Measurements from ENCODE around the gene DTNBP1. TPM values are rescaled to one million over a fixed set of nuclear protein-coding genes. Genes with fewer than 3 reads are reported as not detected.

The DTNBP1 gene
- total and polyA plus RNA-seq, 2 of the 8 experiments (the other 6 are each of a cell fraction or from before 2014, with no cell fraction given), result 13.5 to 22.1 TPM

DNA sequence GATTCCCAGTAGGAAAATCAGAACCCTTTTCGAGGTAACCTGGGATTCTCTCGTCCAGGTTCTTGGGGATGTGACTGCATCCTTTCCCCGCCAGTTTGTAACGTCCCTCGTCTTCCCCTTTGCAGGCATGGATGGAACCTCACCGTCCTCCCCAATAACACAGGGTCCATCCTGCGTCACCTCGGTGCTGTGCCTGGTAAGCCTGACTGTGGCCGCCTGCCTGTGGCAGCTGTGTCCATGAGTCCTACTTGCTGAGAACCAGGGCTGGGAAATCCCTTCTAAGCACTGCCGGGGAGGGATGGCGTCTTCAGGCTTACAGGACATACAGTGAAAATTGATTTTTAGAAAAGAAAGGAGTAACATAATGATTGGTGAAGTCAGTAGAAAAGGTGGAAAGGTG is 155.6 kb downstream of the DTNBP1 start:
- H2BK120ac ChIP-seq (replicated peaks; ENCODE audit: low read depth, low read length), result no peak overlapping the region
- no peak overlapping the region for H3K56ac ChIP-seq (replicated peaks; ENCODE audit: insufficient read length, low read depth, low read length)
- H3K36me3 ChIP-seq (ENCODE audit: control insufficient read depth in 2 of 4, insufficient read depth in 4 of 4, low read length in 3 of 4), result peaks cover 37 to 99% (median 77%) of the 10 kb centered on the region in 4 experiments
- H4K8ac ChIP-seq (ENCODE audit: extremely low read depth, insufficient read depth, low read length), result no peak overlapping the region; the same call in 1 of the 2 replicates
- H4K20me1 ChIP-seq (replicated peaks in 1 of 2; ENCODE audit: control insufficient read depth in 1 of 2, insufficient read depth in 2 of 2, low read length in 2 of 2), result peaks cover 46 to 50% of the 10 kb centered on the region in 2 experiments
- no peak overlapping the region for H2AK5ac ChIP-seq (ENCODE audit: low read depth, low read length)
- 91% methylated on average over 11 of the region's 11 CpGs; no CpG with 5 or more reads in 1 of the 2 experiments for WGBS, 2 experiments (ENCODE audit: extremely low coverage in 1 of 2, insufficient coverage in 1 of 2, insufficient read length in 1 of 2, insufficient replicate concordance in 2 of 2, low coverage in 1 of 2, low lambda C conversion rate in 2 of 2, missing lambda C conversion rate in 1 of 2)
- no peaks in the 10 kb centered on the region; the same call in 1 of the 2 replicates for H3K23me2 ChIP-seq (ENCODE audit: low read depth, low read length)
- H3K27me3 ChIP-seq (replicated peaks in 1 of 4; ENCODE audit: control insufficient read depth in 3 of 4, extremely low read depth in 1 of 4, insufficient read depth in 3 of 4, low read length in 3 of 4), result no peaks in the 10 kb centered on the region
- peaks cover 0 to 90% of the 10 kb centered on the region in 2 experiments; a peak in 2 of 4 replicates for H3K79me2 ChIP-seq (ENCODE audit: control insufficient read depth in 1 of 2, insufficient read depth in 2 of 2, low read length in 2 of 2)
- no peak overlapping the region for H2BK20ac ChIP-seq (ENCODE audit: low read length)
- H3K18ac ChIP-seq (ENCODE audit: extremely low read depth, low read length), result no peak overlapping the region
- H2AFZ ChIP-seq (ENCODE audit: low read length), result no peak overlapping the region
- no peak overlapping the region for H3K27ac ChIP-seq (ENCODE audit: low read depth, low read length)
- no peak overlapping the region for H3K4me2 ChIP-seq (ENCODE audit: insufficient read depth in 1 of 2, low read depth in 2 of 2, low read length in 2 of 2)
- no peak overlapping the region for H2BK15ac ChIP-seq (ENCODE audit: low read length)
- FAIRE-seq (no peak), DNase-seq (ENCODE audit: low read depth in 1 of 2, low spot score in 2 of 2) (no peak)
- peaks cover 0 to 13% (median 8%) of the 10 kb centered on the region in 4 experiments; a peak in 6 of 7 replicates for H3K4me1 ChIP-seq (replicated peaks in 1 of 4; ENCODE audit: control insufficient read depth in 3 of 4, insufficient read depth in 4 of 4, low read length in 3 of 4)
- no peak overlapping the region for H3K23ac ChIP-seq (ENCODE audit: insufficient read length)
- H3K4ac ChIP-seq (replicated peaks; ENCODE audit: insufficient read length, low read depth, low read length), result no peak overlapping the region
- no peak overlapping the region; the same call in 1 of the 2 replicates for H2BK12ac ChIP-seq (ENCODE audit: low read depth, low read length)
- no peak overlapping the region for H3K14ac ChIP-seq (ENCODE audit: insufficient read length)
- H3K79me1 ChIP-seq (ENCODE audit: low read depth, low read length), result peaks cover 24% of the 10 kb centered on the region
- H3K9ac ChIP-seq (replicated peaks in 1 of 4; ENCODE audit: extremely low read depth in 1 of 4, low read depth in 3 of 4, low read length in 3 of 4), result no peak overlapping the region
- H3K4me3 ChIP-seq (ENCODE audit: extremely low read depth in 1 of 4, insufficient read depth in 2 of 4, low read depth in 3 of 4, low read length in 4 of 4), result no peak overlapping the region
- TF ChIP-seq SIN3A (conservative IDR thresholded peaks at IDR 0.05 in 1 of 2, IDR thresholded peaks at IDR 0.05 in 1 of 2; ENCODE audit: low read depth in 1 of 2, low read length in 2 of 2) (no peak), POLR2AphosphoS5 (IDR thresholded peaks at IDR 0.05; ENCODE audit: low read depth, low read length) (no peak), TAF1 (IDR thresholded peaks at IDR 0.05; ENCODE audit: low read depth, low read length) (no peak), CHD1 (IDR thresholded peaks at IDR 0.05; ENCODE audit: low read depth, low read length) (no peak), RFX5 (IDR thresholded peaks at IDR 0.05; ENCODE audit: borderline replicate concordance, low read depth, low read length) (no peak), TBP (IDR thresholded peaks at IDR 0.05; ENCODE audit: low read depth, low read length) (no peak), RBBP5 (IDR thresholded peaks at IDR 0.05; ENCODE audit: borderline replicate concordance, low read depth, low read length) (no peak), RAD21 (IDR thresholded peaks at IDR 0.05 in 1 of 2, conservative IDR thresholded peaks at IDR 0.05 in 1 of 2; ENCODE audit: low read depth in 2 of 2, low read length in 2 of 2) (no peak), NRF1 (IDR thresholded peaks at IDR 0.05; ENCODE audit: low read depth, low read length) (no peak), ASH2L (IDR thresholded peaks at IDR 0.05; ENCODE audit: low read length) (no peak), CREB1 (IDR thresholded peaks at IDR 0.05) (no peak), CEBPB (IDR thresholded peaks at IDR 0.05; ENCODE audit: low read depth, low read length) (no peak), JUN (IDR thresholded peaks at IDR 0.05; ENCODE audit: low read depth, low read length) (no peak)
- TF ChIP-seq, protein P1, sequence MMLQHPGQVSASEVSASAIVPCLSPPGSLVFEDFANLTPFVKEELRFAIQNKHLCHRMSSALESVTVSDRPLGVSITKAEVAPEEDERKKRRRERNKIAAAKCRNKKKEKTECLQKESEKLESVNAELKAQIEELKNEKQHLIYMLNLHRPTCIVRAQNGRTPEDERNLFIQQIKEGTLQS (IDR thresholded peaks at IDR 0.05; ENCODE audit: insufficient read depth, low read depth, low read length), result no peak
- no peak overlapping the region for H4K5ac ChIP-seq (ENCODE audit: insufficient read length, low read depth, low read length)
- H4K91ac ChIP-seq (replicated peaks; ENCODE audit: insufficient read length, low read length), result no peak overlapping the region
- H3K9me3 ChIP-seq (ENCODE audit: insufficient read depth in 2 of 2, low read depth in 1 of 2, low read length in 1 of 2), result no peaks in the 10 kb centered on the region
- ChIA-PET POLR2A (ENCODE audit: partially characterized antibody) (interaction anchor here (0.8 kb wide), 1 partner anchor 10 kb away, joined by 3 read pairs; no protein-coding TSS in a partner anchor), CTCF (ENCODE audit: partially characterized antibody) (interaction anchor here (0.9 kb wide), 1 partner anchor 117 kb away, joined by 3 read pairs; no protein-coding TSS in a partner anchor)
- no peak overlapping the region for H2BK5ac ChIP-seq (ENCODE audit: low read depth, low read length)
